Suprapubic skin (tissue), 3 donors: ENCODE data around the gene CLIP4.

ENCODE experiments used
- CTCF ChIP-seq, 2 donors: fragments of 200-600 bp in 1 of 2; fragments of 450-650 bp in 1 of 2; sonication (generic) in 1 of 2; IDR thresholded peaks; one replicate each; pipeline ENCODE4 v1.5.1; 2016 to 2019; ENCODE audit warnings: antibody characterized with exemption in 2 of 2, mild to moderate bottlenecking in 1 of 2, moderate library complexity in 1 of 2
- EP300 ChIP-seq: sonication (generic); formaldehyde crosslinking; IDR thresholded peaks from one replicate; pipeline ENCODE4 v1.6.1; 2017; ENCODE audit warnings: antibody characterized with exemption
- POLR2A ChIP-seq, 2 donors: fragments of 450-650 bp; IDR thresholded peaks; one replicate each; pipeline ENCODE4 v1.6.1; 2017; ENCODE audit warnings: antibody characterized with exemption in 2 of 2, mild to moderate bottlenecking in 2 of 2, moderate library complexity in 2 of 2

GRCh38 chr2:29139152-29139551, 23.9 kb downstream of the CLIP4 start:
- TF ChIP-seq POLR2A (IDR thresholded peaks at IDR 0.05) (no peak), CTCF (IDR thresholded peaks at IDR 0.05) (no peak), EP300 (no peak)
